SU-DHL-6 (cell line): ENCODE measurements around the gene COX7B.

ENCODE experiments used
- H2AFZ ChIP-seq: fragments of 200-600 bp; sonication (generic); 2 replicates; pipeline ENCODE4 v1.6.1; 2014; ENCODE audit warnings: low read depth, mild to moderate bottlenecking, moderate library complexity, mixed read lengths, antibody characterized with exemption, low read length; ENCODE audit not compliant: severe bottlenecking
- H3F3A ChIP-seq: fragments of 200-600 bp; shearing (Covaris generic); 2 replicates; pipeline ENCODE4 v1.6.0; 2016; ENCODE audit warnings: antibody characterized with exemption, mild to moderate bottlenecking; ENCODE audit not compliant: insufficient read depth
- H3K27ac ChIP-seq: fragments of 200-600 bp; sonication (generic); 2 replicates; pipeline ENCODE4 v1.5.1; 2016; ENCODE audit warnings: low read depth, mild to moderate bottlenecking, low read length, moderate library complexity, mixed read lengths
- H3K27me3 ChIP-seq: fragments of 200-600 bp; sonication (generic), shearing (Covaris generic); 2 replicates; pipeline ENCODE4 v1.6.0; 2014; ENCODE audit warnings: mild to moderate bottlenecking, low read length
- H3K36me3 ChIP-seq: fragments of 200-600 bp; sonication (generic); 2 replicates; pipeline ENCODE4 v1.6.1; 2014; ENCODE audit warnings: mild to moderate bottlenecking, low read length, mixed read lengths
- H3K4me2 ChIP-seq: fragments of 300-600, 200-600 bp; shearing (Covaris generic), sonication (generic); 2 replicates; pipeline ENCODE4 v1.6.0; 2014; ENCODE audit warnings: low read length, low read depth, mild to moderate bottlenecking; ENCODE audit not compliant: poor library complexity, severe bottlenecking
- H3K4me3 ChIP-seq: fragments of 200-600 bp; sonication (generic); 2 replicates; pipeline ENCODE4 v1.5.1; 2014; ENCODE audit warnings: antibody characterized with exemption, low read length, mild to moderate bottlenecking, mixed read lengths; ENCODE audit not compliant: insufficient read depth, poor library complexity, severe bottlenecking
- H3K79me2 ChIP-seq: fragments of 200-600 bp; sonication (generic); 2 replicates; pipeline ENCODE4 v1.6.1; 2014; ENCODE audit warnings: mild to moderate bottlenecking, low read length, moderate library complexity; ENCODE audit not compliant: insufficient read depth
- H3K9ac ChIP-seq: fragments of 200-600 bp; sonication (generic); 2 replicates; pipeline ENCODE4 v1.7.0; 2014; ENCODE audit warnings: mild to moderate bottlenecking, low read length
- H3K9me2 ChIP-seq: fragments of 200-600 bp; sonication (generic); replicated peaks from 2 replicates; pipeline ENCODE4 v1.6.1; 2014; ENCODE audit warnings: low read length; ENCODE audit not compliant: insufficient read depth
- H3K9me3 ChIP-seq: fragments of 200-600 bp; sonication (generic); 2 replicates; pipeline ENCODE4 v1.6.1; 2014; ENCODE audit warnings: low read length, mixed read lengths; ENCODE audit not compliant: insufficient read depth
- H4K20me1 ChIP-seq: fragments of 200-600 bp; sonication (generic); 2 replicates; pipeline ENCODE4 v1.6.1; 2014; ENCODE audit warnings: low read depth, mild to moderate bottlenecking, antibody characterized with exemption, low read length, moderate library complexity, mixed read lengths
- CTCF ChIP-seq: fragments of 200-600 bp; sonication (generic); IDR thresholded peaks from one replicate; pipeline ENCODE4 v1.5.1; 2017; ENCODE audit warnings: antibody characterized with exemption, mild to moderate bottlenecking, low read length, moderate library complexity; ENCODE audit not compliant: insufficient read depth, poor library complexity, severe bottlenecking
- EZH2phosphoT487 ChIP-seq: fragments of 200-600 bp; sonication (generic), shearing (Covaris generic); conservative IDR thresholded peaks from 2 replicates; pipeline ENCODE4 v1.6.1; 2018; ENCODE audit warnings: mild to moderate bottlenecking, antibody characterized with exemption, low read length, moderate library complexity, mixed read lengths

The COX7B gene

GRCh38 chrX:77953708-77954107, 54.4 kb downstream of the COX7B start:
- no peak overlapping the region for H3K4me3 ChIP-seq
- H3F3A ChIP-seq = no peaks in the 10 kb centered on the region
- H3K27me3 ChIP-seq = no peaks in the 10 kb centered on the region
- H3K79me2 ChIP-seq = no peaks in the 10 kb centered on the region
- H2AFZ ChIP-seq = no peak overlapping the region
- no peaks in the 10 kb centered on the region for H3K9me3 ChIP-seq
- H3K36me3 ChIP-seq = no peaks in the 10 kb centered on the region
- TF ChIP-seq CTCF (no peak), EZH2phosphoT487 (no peak)
- no peak overlapping the region for H3K9ac ChIP-seq
- H3K27ac ChIP-seq = no peak overlapping the region
- no peaks in the 10 kb centered on the region for H4K20me1 ChIP-seq
- no peak overlapping the region for H3K4me2 ChIP-seq
- H3K9me2 ChIP-seq = no peaks in the 10 kb centered on the region
